Neuron (in vitro differentiated cells): Measurements from ENCODE around the gene ENTPD8.
"Not testable (repeated sequence)": the region's sequence is repeated elsewhere in the genome, so short reads cannot be mapped to it uniquely, and the experiment has no call there.

ENCODE experiments used
- H2AFZ ChIP-seq: one replicate; pipeline ENCODE4 v1.6.1; 2013; ENCODE audit warnings: low read depth, mild to moderate bottlenecking, inconsistent platforms, low read length, moderate library complexity
- H3K27me3 ChIP-seq: one replicate; pipeline ENCODE4 v1.6.1; 2013; ENCODE audit warnings: low read length; ENCODE audit not compliant: insufficient read depth
- H3K36me3 ChIP-seq: one replicate; pipeline ENCODE4 v1.6.1; 2013; ENCODE audit warnings: low read length; ENCODE audit not compliant: insufficient read depth
- H3K4me1 ChIP-seq: one replicate; pipeline ENCODE4 v1.6.1; 2013; ENCODE audit warnings: low read length; ENCODE audit not compliant: insufficient read depth
- H3K4me3 ChIP-seq: 2 replicates; pipeline ENCODE4 v1.5.1; 2013; ENCODE audit warnings: mild to moderate bottlenecking, low read length, moderate library complexity
- H3K9me3 ChIP-seq: one replicate; pipeline ENCODE4 v1.6.1; 2013; ENCODE audit warnings: low read length

Gene ENTPD8

GRCh38 chr9:137421838-137422603 is 19.1 kb downstream of the ENTPD8 start:
- Histone ChIP-seq H3K4me3 (peak overlapping the region; percentile 66), H2AFZ (peak overlapping the region; percentile 95), H3K9me3 (peaks cover 2% of the 10 kb centered on the region), H3K27me3 (no peaks in the 10 kb centered on the region), H3K4me1 (peaks cover 11% of the 10 kb centered on the region), H3K36me3 (no peaks in the 10 kb centered on the region)

DNA sequence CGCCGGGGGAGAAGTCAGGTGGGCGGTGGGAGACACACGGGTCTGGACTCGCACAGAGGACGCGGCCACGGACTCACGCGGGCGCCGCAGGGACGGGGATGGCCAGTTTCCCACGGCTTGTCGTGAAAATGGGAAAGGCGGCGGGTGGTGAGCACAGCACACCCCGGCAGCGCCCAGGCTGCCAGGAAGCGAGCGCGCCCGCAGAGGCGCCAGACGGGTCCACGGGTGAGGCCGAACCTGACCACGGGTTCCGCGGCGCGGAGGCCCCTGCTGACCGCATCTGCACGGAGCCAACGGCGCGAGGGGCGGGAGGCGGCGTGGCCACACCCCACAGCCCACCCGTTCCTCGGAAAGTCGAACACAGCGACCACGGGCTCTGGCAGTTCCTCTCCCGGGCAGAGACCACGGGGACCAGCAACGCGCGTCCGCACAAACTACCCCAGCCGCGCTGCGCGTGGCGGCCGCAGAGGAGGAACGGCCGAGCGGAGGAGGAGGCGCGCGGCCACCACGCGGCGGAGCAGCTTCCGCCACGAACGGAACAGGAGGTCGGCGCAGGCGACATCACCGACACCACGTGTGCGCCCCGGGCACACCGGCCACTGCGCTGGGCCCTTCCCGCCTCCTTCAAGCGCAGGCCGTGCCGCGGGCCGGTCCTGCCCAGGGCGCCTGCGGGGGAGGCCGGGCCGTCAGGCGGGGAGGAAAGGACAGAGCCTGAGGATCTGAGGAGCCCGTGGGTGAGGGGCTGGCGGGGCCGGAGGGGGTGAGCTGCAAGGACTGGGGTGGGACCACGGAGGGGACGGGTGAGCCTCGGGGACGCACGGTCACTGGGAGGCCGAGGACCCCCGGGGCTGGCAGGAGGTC is 23.8 kb downstream of the ENTPD8 start:
- Histone ChIP-seq H3K4me1 (peaks cover 12% of the 10 kb centered on the region), H3K4me3 (no peak overlapping the region), H3K9me3 (peaks cover 4% of the 10 kb centered on the region), H3K36me3 (no peaks in the 10 kb centered on the region), H2AFZ (no peak overlapping the region), H3K27me3 (no peaks in the 10 kb centered on the region)

- Histone ChIP-seq H3K27me3 (no peaks in the 10 kb centered on the region), H3K9me3 (peaks cover 4% of the 10 kb centered on the region), H3K4me3 (no peak overlapping the region)
These were observed 24.5 kb downstream of the ENTPD8 start for GRCh38 chr9:137416563-137417151.

DNA sequence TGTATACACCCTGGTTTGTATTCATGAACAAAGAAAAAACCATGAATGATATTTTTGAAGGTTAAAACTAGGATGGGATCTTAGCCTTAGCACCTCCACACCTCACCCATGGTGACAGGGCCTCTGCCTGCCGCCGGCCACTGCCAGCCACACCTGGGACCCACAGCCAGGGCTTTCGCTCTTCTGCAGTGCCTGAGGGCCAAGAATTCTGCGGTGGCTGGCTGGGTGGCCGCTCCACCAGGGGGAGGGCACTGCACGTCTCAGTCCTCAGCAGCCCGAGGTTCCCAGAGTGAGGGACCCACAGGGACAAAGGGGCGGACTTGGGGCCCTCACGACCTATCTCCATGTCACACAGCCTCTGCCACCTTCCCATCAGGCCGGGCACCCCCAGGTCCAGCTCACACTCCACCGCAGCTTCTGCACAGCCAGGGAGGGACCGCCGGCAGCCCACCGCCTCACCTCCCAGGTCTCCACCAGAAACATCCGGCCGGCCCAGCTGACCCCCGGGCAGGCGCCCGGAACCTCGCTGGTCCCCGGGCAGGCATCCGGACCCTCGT is 25.1 kb downstream of the ENTPD8 start:
- H3K4me3 ChIP-seq: no peak overlapping the region
- H3K27me3 ChIP-seq: no peaks in the 10 kb centered on the region
- no peaks in the 10 kb centered on the region for H3K36me3 ChIP-seq
- H2AFZ ChIP-seq: no peak overlapping the region
- H3K9me3 ChIP-seq: peaks cover 4% of the 10 kb centered on the region
- peaks cover 2% of the 10 kb centered on the region for H3K4me1 ChIP-seq

More at GRCh38 chr9:137416563-137417151, 24.5 kb downstream of the ENTPD8 start:
- no peaks in the 10 kb centered on the region for H3K36me3 ChIP-seq
- peaks cover 6% of the 10 kb centered on the region for H3K4me1 ChIP-seq
- no peak overlapping the region for H2AFZ ChIP-seq

- Histone ChIP-seq H3K4me3 (no peak overlapping the region), H3K27me3 (no peaks in the 10 kb centered on the region), H2AFZ (no peak overlapping the region), H3K36me3 (no peaks in the 10 kb centered on the region), H3K9me3 (peaks cover 4% of the 10 kb centered on the region), H3K4me1 (peaks cover 2% of the 10 kb centered on the region)
These were observed 25.7 kb downstream of the ENTPD8 start for GRCh38 chr9:137415451-137415850.

GRCh38 chr9:137412431-137412830 is 28.7 kb downstream of the ENTPD8 start:
- H3K27me3 ChIP-seq: no peaks in the 10 kb centered on the region
- peaks cover 2% of the 10 kb centered on the region for H3K9me3 ChIP-seq
- no peak overlapping the region for H3K4me3 ChIP-seq
- peaks cover 4% of the 10 kb centered on the region for H3K4me1 ChIP-seq
- no peak overlapping the region for H2AFZ ChIP-seq
- H3K36me3 ChIP-seq: no peaks in the 10 kb centered on the region

GRCh38 chr9:137411645-137412380 is 29.3 kb downstream of the ENTPD8 start:
- Histone ChIP-seq H3K4me3 (no peak overlapping the region), H3K9me3 (peaks cover 2% of the 10 kb centered on the region), H3K36me3 (no peaks in the 10 kb centered on the region), H3K27me3 (no peaks in the 10 kb centered on the region), H3K4me1 (peaks cover 4% of the 10 kb centered on the region), H2AFZ (no peak overlapping the region)

DNA sequence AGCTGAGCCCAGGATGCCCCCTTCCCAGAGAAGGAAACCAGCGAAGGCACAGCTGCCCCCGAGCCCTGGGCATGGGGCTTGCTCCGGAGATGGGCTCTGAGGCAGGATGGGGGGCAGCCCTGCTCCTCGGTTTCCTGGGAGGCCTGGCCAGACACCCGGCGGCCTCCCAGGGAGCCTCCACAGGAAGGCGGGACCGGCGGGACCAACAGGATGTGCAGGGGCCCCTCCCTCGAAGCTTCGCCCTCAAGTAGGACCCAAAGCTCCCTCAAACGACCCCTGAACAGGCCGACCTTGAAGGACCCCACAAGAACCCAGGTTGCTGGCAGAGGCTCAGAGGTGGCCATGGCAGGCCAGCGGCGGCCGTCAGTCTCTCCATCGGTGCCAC is 29.9 kb downstream of the ENTPD8 start:
- H3K36me3 ChIP-seq: no peaks in the 10 kb centered on the region
- no peaks in the 10 kb centered on the region for H3K9me3 ChIP-seq
- H3K27me3 ChIP-seq: no peaks in the 10 kb centered on the region
- H3K4me1 ChIP-seq: peaks cover 7% of the 10 kb centered on the region
- no peak overlapping the region for H2AFZ ChIP-seq
- H3K4me3 ChIP-seq: no peak overlapping the region

DNA sequence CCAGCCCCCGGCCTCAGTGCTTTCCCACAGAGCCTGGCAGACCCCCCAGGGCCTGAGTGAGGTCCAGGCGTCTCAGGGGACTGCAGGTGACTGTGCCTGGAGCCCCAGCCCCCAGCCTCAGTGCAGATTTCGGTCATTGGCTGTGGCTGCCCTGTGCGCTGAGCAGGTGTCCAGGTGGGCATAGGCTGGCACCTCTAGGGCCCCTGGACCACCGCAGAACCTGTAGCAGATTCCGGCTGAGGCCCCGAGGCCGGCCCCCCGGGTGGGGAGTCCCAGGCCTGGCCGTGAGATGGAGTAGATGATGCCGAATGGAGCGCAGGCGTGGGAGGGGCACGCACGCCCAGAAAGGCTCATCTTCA is 30.3 kb downstream of the ENTPD8 start:
- Histone ChIP-seq H3K36me3 (no peaks in the 10 kb centered on the region), H3K27me3 (no peaks in the 10 kb centered on the region), H2AFZ (no peak overlapping the region), H3K4me1 (peaks cover 8% of the 10 kb centered on the region), H3K4me3 (no peak overlapping the region), H3K9me3 (no peaks in the 10 kb centered on the region)

DNA sequence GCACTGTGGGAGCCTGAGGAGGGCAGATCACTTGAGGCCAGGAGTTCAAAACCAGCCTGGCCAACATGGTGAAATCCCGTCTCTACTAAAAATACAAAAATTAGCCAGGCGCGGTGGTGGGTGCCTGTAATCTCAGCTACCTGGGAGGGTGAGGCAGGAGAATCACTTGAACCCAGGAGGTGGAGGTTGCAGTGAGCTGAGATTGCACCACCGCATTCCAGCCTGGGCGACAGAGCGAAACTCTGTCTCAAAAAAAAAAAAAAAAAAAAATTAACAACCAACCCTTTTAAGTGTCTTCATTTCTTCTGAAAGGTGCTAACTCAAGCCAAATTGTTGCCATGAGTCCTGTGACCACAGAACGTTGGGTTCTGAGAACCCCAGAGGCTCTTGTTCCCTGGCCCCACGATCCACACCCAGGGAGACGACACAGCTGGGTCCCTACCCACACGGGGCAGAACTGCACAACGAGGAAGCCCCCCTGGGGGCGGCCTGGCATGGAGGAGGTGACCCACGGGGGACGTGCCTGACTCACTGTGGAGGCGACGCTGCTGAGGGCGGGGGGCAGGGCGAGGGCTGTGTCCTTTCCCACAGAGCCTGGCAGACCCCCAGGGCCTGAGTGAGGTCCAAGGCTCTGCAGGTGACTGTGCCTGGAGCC is 30.8 kb downstream of the ENTPD8 start:
- H2AFZ ChIP-seq, H3K9me3 ChIP-seq: not testable (repeated sequence)

GRCh38 chr9:137409515-137409914 is 31.6 kb downstream of the ENTPD8 start:
- Histone ChIP-seq H3K4me1 (peaks cover 8% of the 10 kb centered on the region), H3K4me3 (no peak overlapping the region), H3K27me3 (no peaks in the 10 kb centered on the region), H3K36me3 (no peaks in the 10 kb centered on the region), H3K9me3 (no peaks in the 10 kb centered on the region), H2AFZ (no peak overlapping the region)

More for the DNA sequence above, 30.8 kb downstream of the ENTPD8 start:
- not testable (repeated sequence) for H3K4me1 ChIP-seq, H3K4me3 ChIP-seq, H3K36me3 ChIP-seq, H3K27me3 ChIP-seq

- Histone ChIP-seq H2AFZ (no peak overlapping the region), H3K9me3 (no peaks in the 10 kb centered on the region), H3K36me3 (no peaks in the 10 kb centered on the region), H3K4me3 (no peak overlapping the region), H3K27me3 (no peaks in the 10 kb centered on the region), H3K4me1 (peaks cover 8% of the 10 kb centered on the region)
These were observed 32.3 kb downstream of the ENTPD8 start for GRCh38 chr9:137408651-137409405.
